Activated naive CD4-positive, alpha-beta T cell treated with anti-CD3 and anti-CD28 coated beads, Interleukin-2, amount 50 U/mL, for 16 hours (primary cell): ENCODE measurements around the gene ANGPTL8.

Experiments used
- DNase-seq: peaks from one replicate; pipeline ENCODE4 v3.0.0-alpha.2; 2020

The ANGPTL8 gene

DNA sequence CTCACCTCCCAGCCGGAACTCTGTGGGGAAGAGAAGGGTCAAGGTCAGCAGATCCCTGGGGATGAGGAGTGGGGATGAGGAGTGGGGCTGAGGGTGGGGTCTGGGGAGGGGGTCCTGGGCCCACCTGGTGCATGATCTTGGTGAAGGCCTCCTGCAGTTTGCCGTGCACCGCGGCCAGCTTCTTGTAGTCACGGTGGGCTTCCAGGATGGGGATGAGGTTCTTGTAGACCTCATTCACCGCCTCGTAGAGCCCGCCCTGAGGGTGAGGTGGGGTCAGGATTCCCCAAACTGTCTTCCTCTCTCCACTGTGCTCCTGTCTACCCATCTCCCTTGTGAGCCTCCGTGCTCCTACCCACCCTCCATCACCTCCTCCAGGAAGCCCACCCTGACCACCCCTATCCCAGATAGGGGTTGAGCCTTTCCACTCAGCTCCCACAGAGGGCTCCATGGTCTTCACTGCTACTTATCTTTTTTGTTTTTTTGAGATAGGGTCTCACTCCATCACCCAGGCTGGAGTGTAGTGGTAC lies 35.3 kb upstream of the ANGPTL8 start:
- DNase-seq: no peak

DNA sequence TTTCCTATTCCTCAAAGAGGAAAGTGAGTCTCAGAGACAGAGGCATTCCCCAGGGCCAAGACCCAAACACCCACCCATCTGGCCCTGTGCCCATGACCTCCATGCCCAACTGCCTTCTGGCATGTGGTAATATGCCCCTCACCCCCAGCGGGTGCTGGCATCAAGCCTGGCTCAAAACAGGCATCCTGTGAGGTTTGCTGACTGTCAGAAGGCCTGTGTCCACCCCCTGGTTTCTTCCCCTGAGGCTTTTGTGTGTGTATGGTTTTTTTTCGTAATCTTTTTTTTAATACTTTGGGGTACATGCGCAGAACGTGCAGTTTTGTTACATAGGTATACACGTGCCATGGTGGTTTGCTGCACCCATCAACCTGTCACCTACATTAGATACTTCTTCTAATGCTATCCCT lies 34.5 kb upstream of the ANGPTL8 start:
- DNase-seq: no peak

DNA sequence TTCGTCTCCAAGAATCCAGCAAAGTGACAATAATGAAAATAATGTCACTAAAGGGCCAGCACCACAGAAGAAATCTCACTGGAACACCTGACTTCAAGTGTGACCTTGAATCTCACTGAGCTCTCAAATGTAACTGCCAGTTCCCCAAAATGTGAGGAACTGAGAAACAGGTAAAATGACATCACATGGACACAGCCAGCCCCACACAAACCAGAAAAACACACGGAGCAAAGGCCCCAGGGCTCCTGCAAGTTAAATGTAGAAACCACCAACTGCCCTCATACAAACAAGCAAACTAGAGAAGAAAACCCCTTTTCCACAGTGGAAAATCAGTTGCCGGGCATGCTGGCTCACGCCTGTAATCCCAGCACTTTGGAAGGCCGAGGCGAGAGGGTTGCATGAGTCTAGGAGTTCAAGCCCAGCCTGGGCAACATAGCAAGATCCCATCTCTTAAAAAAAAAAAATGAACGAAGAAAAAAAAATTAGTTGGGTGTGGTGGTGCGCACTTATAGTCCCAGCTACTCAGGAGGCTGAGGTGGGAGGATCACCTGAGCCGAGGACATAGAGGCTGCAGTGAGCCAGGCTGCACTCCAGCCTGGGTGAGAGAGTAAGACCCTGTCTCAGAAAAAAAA lies 33.4 kb upstream of the ANGPTL8 start:
- DNase-seq: no peak

DNA sequence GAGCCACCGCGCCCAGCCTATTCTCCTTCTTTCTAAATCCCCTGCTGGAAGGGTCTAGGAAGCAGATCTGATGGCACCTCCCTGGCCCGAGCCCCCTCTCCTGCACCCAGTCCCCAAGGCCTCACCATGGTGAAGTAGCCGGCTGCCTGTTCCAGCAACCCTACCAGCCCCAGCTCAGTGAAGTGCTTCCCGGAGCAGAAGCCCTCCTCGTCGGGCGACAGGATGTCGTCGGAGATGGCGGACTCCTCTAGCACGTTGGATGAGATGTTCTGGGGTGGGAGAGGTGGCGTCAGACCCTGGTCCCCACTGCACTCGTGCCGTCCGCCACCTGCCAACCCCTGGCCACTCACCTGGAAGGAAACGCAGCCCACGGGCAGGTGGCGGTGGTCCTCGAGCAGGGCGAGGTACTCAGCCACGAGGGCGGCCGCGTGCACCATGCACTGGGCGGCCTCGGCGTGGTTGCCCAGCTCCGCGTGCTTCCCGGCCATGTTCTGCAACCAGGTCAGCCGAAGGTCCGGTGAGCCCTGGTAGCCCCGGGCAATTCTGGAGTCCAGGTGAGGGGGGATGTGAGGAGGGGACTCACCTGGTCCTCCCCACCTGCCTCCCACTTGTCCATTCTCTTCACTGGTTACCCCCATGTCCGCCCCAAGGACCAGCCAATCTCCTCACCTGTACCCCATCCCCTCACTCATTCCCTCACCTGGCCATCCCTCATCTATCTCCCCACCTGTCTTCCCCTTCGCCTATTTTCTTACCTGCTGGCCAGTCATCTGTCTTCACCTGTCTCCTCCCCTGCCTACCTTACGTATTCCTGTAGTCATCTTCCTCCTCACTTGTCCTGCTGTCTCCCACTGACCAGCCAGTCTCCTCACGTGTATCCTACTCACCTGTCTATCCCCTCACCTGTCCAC lies 30.6 kb upstream of the ANGPTL8 start:
- DNase-seq: no peak

DNA sequence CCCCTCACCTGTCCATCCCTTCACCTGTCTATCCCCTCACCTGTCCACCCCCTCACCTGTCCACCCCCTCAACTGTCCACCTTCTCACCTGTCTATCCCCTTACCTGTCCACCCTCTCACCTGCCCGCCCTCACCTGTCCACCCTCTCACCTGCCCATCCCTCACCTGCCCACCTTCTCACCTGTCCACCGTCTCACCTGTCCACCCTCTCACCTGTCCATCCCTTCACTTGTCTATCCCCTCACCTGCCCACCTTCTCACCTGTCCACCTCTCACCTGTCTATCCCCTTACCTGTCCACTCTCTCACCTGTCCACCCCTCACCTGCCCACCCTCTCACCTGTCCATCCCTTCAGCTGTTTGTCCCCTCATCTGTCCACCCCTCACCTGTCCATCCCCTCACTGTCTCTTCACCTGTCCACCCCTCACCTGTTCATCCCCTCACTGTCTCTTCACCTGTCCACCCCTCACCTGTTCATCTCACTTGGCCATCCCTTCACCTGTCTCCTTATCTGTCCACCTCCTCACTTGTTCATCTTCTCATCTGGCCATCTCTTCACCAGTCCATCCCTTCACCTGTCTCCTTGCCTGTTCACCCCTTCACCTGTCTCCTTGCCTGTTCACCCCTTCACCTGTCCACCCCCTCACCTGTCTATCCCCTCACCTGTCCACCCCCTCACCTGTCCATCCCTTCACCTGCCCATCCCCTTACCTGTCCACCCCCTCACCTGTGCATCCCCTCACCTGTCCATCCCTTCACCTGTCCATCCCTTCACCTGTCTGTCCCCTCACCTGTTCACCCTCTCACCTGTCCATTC lies 29.4 kb upstream of the ANGPTL8 start:
- no peak for DNase-seq

DNA sequence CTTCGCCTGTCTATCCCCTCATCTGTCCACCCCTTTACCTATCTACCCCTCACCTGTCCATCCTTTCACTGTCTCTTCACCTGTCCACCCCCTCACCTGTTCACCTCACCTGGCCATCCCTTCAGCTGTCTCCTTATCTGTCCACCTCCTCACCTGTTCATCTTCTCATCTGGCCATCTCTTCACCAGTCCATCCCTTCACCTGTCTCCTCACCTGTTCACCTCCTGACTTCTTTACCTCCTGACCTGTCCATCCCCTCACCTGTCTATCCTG lies 28.8 kb upstream of the ANGPTL8 start:
- DNase-seq: no peak

DNA sequence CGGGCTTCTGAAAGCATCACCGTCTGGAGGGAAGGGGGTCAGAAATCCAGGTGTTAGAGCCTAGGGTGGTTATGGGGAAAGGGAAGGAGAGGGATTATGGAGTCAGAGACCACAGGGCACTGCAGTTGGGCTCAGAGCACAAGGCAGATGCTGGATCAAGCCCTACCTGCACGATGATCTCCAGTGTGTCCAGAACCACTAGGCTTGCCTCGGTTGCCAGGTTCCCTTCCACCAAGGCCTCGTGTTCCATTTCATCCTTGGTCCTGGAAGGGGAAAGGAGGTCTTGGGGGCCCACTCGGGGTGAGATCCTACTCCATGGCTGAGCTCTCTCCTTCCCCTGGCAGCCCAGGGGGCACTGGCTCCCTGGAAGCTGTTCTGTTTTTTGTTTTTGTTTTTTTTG lies 25.0 kb upstream of the ANGPTL8 start:
- DNase-seq: no peak

DNA sequence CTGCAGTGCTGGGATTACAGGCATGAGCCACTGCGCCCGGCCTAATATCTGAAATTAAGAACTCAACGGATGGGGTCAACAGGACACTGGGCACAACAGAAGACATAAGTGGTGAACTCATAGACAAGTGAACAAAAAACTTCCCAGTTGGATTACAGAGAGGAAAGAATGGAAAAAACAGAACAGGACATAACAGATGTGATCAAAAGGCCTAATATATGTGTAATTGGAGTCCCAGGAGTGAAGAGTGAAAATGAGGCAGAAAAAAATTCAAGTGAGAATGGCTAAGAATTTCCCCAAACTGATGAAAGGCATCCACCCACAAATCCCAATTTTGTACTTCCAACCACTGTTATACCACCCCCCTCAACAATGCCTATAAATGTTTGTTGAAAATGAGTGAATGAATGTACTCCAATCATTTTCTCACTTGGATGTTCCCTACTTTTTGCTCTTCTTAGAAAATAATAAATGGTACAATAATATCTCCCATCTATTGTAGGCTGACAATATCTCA lies 18.3 kb upstream of the ANGPTL8 start:
- no peak for DNase-seq

DNA sequence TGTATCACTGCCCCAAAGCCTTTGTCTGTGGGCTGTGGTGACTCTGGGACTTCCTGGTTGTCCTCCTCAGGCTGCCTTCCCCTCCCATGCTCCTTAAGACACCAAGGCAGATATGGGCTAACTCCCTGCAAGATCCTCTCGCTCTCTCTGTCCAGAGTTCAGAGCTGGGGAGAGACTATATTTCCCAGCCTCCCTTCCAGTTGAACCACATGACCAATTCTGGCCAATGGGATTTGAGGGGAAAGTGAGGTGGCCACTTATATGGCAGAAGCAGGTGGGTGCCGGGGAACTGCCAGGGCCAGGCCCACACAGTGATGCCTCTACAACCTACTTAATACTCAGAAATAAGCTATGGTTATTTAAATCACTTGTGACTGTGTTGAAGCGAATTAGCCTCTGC lies 16.2 kb upstream of the ANGPTL8 start:
- no peak for DNase-seq

DNA sequence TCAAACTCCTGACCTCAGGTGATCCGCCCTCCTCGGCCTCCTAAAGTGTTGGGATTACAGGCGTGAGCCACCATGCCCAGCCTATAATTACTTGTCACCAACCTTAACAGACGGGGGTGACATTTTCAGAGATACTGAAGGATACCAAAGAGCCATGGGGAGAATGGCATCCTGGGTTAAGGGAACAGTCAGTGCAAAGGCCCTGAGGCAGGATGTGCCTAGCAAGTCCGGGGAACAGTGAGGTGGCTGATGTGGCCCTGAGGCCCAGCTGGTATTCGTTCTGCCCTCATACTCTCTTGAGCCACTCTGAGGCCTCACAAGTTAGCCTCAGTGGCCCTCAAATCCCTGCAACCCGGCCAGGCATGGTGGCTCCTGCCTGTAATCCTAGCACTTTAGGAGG lies 15.0 kb upstream of the ANGPTL8 start:
- DNase-seq: no peak

DNA sequence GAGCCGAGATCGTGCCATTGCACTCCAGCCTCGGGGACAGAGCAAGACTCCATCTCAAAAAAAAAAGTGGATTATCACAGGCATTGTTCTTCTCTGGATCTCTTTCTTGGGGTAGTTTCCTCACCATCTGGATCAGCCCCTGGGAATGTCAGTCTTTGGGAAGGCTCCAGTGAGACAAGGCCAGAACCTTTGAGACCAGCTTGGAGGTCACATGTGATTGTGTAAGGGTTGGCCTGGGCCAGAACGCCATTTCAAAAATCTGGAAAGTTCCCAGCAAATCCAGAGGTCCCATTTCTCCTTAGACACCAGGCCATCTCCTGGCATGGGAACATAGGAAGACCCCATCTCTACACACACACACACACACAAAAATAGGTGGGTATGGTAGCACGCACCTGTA lies 14.2 kb upstream of the ANGPTL8 start:
- DNase-seq: no peak

DNA sequence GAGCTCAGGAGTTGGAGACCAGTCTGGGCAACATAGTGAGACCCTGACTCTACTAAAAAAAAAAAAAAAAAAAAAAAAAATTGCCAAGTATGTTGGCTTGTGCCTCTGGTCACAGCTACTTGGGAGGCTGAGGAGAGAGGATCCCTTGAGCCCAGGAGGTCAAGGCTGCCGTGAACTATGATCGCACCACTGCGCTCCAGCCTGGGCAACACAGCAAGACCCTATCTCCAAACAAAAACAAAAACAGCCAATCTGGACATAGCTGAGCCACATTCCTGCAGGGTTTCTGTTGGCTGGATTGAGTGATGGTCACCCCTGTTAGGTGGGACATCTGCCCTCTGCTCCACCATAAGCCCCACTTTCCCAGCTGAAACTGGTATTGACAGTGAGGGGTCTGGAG lies 13.6 kb upstream of the ANGPTL8 start:
- no peak for DNase-seq

DNA sequence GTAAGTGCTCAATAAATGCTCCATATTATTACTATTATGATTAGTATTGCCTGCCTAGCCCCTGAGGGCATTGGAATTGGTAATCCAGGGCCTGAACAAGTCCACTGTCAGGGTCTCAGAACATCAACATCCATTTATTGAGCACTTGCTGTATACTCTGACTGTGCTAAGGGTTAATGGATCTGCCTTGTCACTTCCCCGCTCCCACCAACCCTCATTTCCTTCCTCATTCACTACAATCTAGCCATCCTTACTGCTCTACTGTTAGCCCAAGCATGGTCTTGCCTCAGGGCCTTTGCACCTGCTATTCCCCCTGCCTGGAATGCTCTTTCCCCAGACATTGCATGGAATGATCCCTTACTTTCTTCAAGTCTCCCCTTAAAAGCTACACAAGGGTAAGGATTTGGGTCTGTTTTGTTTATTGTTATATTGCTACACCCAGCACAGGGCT lies 12.7 kb upstream of the ANGPTL8 start:
- no peak for DNase-seq

DNA sequence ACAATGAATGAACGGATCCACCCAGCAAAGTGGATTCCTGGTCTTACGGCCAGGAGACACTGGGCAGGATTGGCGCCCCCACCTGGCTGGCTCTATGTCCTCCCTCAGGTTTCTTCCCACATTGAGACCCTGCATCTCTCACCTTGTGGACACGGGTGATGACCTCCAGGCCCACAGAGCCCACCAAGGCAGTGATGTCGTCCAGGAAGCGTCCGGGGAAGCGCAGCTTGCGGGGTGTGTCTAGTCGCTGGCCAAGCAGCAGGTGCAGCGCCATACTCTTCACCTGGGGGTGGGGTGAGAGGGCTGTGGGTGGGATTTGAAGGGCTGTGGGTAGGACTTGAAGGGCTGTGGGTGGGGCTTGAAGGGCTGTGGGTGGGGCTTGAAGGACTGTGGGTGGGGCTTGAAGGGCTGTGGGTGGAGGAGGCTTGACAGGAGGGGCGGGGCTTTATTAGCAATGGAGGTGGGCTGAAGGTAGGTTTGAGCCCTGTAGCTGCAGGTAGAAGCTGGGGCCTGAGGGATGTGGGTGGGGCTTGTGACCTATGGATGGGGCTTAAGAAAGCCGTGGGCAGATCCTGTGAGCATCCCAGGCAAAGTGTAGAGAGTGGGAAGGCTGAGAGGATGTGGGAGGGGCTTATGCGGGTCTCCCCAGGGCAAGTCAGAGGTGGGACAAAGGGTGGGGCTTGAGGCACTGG lies 12.1 kb upstream of the ANGPTL8 start:
- no peak for DNase-seq

DNA sequence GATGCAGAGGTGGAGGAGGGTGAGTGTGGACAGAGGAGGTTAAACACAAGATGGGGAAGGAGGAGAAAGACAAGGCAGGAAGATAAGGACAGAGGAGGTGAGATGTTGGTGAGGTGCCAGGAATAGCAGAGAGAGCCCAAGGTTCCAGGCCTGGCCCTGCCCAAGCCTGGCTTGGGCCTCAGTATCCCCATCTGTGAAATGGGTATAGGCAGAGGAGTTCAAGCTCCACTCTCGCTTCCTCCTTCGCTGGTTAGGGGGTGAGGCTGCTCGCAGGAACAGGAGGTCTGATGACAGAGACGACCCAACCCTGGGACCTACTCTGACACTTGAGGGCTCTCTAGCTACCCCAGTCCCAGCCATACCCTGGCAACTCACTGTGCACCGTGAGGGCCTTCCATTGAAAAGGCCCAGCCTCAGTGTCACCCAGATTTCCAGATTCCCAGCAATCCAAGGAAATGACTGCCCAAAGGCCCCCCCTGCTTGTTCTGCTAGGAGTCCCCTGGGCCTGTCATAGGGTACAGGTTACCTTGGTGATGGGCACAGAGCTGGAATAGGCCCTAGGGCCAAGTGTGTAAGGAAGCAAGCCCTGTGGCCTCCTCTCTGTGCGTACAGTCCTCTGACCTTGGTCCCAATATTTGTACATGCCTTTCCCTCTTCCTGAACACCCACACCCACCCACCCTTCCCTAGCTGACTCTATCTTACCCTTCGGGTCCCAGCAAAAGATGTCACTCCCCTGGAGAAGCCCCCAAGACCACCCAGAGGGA lies 8.6 kb upstream of the ANGPTL8 start:
- no peak for DNase-seq

DNA sequence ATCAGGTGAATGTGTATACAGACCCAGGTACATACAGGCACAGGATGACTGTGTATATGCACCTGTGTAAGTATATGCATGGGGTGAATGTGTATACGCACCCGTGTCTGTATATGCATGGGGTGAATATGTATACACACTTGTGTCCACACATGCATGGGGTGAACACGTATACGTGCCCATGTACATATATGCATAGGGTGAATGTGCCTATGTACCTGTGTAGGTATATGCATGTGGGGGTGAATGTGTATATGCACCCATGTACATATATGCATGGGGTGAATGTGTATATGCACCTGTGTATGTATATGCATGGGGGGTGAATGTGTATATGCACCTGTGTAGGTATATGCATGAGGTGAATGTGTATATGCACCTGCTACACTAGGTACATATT lies 6.9 kb upstream of the ANGPTL8 start:
- DNase-seq: no peak

DNA sequence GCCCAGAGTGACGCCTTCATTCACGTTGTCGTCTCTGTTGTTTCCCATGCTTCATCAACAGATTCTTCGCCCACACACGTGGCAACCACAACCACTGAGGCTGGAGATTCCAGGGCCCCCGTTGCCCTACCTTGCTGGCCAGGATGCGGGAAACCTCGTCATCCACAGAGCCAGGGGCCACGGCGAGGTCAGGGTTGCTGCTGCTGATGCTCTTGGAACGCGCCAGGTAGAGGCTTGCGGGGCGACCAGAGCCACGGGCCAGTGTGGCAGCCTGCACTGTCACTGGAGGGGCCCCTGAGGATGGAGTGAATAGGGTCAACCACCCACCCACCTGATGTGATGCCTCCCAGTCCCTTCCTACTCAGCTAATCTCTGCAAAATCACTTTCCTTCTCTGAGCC lies 6.3 kb upstream of the ANGPTL8 start:
- DNase-seq: no peak

DNA sequence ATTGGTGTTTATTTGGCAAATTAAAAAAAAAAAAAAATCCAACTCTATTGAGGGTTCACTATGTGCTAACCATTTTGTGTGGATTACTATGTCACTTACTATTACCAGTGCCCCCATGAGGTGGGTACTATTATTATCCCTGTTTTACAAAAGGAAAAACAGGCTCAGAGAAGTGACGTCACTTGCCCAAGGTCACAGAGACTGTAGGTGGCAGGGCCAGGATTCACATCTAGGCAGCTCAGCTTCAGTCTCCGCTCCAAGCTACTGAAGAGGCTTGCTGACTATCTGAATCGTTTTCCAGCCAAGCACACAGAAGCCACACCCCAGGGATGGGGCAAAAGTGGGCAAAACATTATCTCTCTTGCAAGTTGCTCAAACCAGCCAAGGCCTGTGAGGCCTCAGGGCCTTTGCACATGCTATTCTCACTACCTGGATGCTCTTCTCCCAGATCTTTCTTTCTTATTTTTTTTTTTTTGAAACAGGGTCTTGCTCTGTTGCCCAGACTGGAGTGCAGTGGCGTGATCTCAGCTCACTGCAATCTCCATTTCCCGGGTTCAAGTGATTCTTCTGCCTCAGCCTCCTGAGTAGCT lies 4.8 kb upstream of the ANGPTL8 start:
- no peak for DNase-seq

DNA sequence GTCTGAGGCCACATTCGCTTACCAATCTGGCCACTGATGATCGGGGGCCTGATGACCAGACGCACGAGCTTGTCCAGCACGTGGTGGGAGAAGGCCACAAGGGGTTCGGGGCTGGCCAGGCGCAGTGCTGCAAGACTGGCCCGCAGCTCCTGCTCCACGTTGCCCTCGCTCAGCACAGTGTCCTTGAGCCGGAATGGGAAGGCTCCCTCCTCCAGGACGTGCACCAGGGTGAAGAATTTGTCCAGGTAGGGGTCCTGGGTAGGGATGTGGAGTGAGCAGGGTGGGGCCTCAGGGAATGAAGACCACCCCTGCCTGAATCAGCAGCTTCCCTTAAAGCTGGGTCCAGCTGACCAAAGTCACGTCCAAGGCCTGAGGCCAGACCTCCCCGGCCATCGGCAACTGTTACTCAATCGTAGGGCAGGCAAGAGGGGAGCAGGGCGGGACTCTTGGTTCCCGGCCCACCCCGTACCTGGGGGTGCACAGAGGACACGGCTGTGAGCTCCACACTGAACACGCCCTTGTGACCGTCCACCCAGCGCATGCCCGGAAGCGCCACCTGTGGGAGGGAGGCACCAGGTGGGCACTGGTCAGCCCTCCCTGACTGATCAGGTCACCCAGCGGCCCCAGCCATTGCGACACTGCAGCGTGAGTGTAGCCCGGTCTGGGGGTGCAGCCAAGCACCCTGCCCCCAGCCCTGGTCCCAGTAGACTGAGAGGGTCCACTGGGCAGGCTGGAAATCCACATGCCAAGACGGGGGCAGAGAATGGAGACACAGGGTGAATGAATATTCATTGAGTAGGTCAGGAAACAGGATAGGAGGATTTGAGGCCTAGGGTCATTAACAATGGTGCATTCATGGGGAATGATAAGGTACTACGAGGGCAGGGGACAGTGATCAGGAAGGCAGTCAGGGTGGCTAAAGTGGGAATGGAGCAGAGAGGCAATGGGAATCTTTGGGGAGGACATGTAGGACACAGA lies 2.8 kb upstream of the ANGPTL8 start:
- no peak for DNase-seq

DNA sequence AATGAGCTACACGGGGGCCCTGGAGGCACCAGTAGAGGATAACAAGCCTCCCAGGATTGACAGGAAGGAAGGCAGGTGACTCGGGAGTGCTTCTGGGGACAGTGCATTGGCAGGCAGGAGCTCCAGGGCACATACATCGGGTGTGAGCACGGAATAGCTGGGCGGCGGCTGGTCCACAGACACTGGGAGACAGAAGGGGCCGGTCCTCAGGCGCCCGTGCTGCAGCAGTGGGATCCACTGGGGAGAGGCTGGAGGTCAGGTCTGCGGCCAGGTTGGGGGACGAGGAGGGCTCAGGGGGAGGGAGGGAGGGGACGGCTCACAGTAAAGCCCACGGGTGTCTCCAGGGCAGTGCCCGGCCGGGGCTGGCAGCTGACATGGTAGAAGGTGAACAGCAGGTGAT lies 2.1 kb upstream of the ANGPTL8 start:
- no peak for DNase-seq
